ENCODE results near the gene C10orf105.

DNA sequence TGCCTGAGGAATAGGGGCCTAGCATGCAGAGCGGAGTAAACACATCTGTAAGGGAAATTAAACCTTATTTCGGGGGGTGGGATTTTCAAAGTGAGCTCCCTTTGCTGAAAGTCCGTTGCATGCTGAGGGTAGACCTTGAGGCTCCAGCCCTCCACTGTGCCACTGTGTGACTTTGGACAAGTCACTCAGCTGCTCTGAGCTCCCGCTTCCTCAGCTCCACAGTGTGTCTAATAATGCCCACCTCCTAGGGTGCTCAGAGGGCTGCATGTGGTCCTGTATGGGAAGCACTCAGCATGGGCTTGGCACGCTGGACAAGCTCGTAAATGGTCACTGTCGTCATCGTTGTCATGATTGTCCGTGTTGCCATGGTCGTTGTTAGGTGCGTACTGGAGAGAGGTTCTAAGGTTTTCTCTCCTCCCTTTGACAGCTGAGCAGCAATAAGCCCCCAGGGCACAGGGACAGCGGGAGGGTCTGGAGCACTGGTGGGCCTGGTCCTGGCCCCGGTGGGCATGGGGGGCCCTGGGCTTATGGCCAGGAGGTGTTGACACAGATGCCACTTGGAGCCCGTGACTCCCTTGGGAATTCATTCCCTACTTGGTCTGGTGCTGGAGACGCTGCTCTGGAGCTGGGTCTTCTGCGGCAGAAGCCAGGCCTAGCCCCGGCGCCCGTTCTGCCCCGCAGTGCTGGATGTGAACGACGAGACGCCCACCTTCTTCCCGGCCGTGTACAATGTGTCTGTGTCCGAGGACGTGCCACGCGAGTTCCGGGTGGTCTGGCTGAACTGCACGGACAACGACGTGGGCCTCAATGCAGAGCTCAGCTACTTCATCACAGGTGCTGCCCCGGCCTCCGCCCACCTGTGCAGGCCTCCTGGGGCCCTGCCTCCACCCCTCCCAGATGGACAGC lies 13.1 kb downstream of the C10orf105 start:
- TF ChIP-seq, protein P1, sequence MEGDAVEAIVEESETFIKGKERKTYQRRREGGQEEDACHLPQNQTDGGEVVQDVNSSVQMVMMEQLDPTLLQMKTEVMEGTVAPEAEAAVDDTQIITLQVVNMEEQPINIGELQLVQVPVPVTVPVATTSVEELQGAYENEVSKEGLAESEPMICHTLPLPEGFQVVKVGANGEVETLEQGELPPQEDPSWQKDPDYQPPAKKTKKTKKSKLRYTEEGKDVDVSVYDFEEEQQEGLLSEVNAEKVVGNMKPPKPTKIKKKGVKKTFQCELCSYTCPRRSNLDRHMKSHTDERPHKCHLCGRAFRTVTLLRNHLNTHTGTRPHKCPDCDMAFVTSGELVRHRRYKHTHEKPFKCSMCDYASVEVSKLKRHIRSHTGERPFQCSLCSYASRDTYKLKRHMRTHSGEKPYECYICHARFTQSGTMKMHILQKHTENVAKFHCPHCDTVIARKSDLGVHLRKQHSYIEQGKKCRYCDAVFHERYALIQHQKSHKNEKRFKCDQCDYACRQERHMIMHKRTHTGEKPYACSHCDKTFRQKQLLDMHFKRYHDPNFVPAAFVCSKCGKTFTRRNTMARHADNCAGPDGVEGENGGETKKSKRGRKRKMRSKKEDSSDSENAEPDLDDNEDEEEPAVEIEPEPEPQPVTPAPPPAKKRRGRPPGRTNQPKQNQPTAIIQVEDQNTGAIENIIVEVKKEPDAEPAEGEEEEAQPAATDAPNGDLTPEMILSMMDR (conservative IDR thresholded peaks at IDR 0.05; ENCODE audit: low read length): no peak
- no peak for TF ChIP-seq EZH2phosphoT487 (IDR thresholded peaks at IDR 0.05; ENCODE audit: borderline replicate concordance, low read depth, low read length)

Measured in OCI-LY7 (cell line).